Large intestine (tissue), 3 donors: ENCODE results near the gene ESCO1. TPM values are rescaled to one million over a fixed set of nuclear protein-coding genes. Genes with fewer than 3 reads are reported as not detected.
"Not testable (repeated sequence)": the region's sequence is repeated elsewhere in the genome, so short reads cannot be mapped to it uniquely, and the experiment has no call there.

ENCODE experiments used
- DNase-seq, 2 donors: peaks; one replicate each; pipeline versions ENCODE4 v3.0.0 to v3.0.0-alpha.2; 2013
- H3K27ac ChIP-seq: one replicate; pipeline ENCODE4 v1.5.1; 2013; ENCODE audit warnings: low read length
- H3K27me3 ChIP-seq: 2 replicates; pipeline ENCODE4 v1.6.1; 2013; ENCODE audit warnings: low read length; ENCODE audit not compliant: control insufficient read depth, insufficient read depth
- H3K36me3 ChIP-seq: 2 replicates; pipeline ENCODE4 v1.6.1; 2013; ENCODE audit warnings: low read length; ENCODE audit not compliant: control insufficient read depth, insufficient read depth
- H3K4me1 ChIP-seq: one replicate; pipeline ENCODE4 v1.6.1; 2013; ENCODE audit warnings: low read length; ENCODE audit not compliant: control insufficient read depth, insufficient read depth
- H3K4me3 ChIP-seq: one replicate; pipeline ENCODE4 v1.5.1; 2013; ENCODE audit warnings: low read length
- H3K9me3 ChIP-seq: one replicate; pipeline ENCODE4 v1.6.1; 2013; ENCODE audit warnings: mild to moderate bottlenecking, low read depth, low read length, moderate library complexity; ENCODE audit not compliant: control insufficient read depth
- WGBS: methylation state at CpG from one replicate; pipeline ENCODE4 v1.1.5; 2013; ENCODE audit warnings: low lambda C conversion rate; ENCODE audit not compliant: insufficient coverage; 5-methylcytosine and 5-hydroxymethylcytosine counted together
- polyA plus RNA-seq: library from polyadenylated mRNA; unstranded; fragments of 120-200 nt; gene quantifications from one replicate; pipeline ENCODE4 v1.2.1, GENCODE V29; 2013

Gene ESCO1
- polyA plus RNA-seq, 1 donor = 21.1 TPM

GRCh38 chr18:21612125-21613039 is 11.9 kb upstream of the ESCO1 start, which contains the start of gene SNRPD1:
Gene SNRPD1, plus strand, starts transcription at chr18:21612314. Its CDS starts 116 bp downstream, at chr18:21612430.
- H3K4me3 ChIP-seq = peak within 1 kb of the TSS; percentile 88
- H3K4me1 ChIP-seq = peaks cover 4% of the 10 kb centered on the region
- 0% methylated on average over 2 of the region's 59 CpGs for WGBS
- H3K36me3 ChIP-seq = peaks cover 4% of the 10 kb centered on the region
- H3K27ac ChIP-seq = peak within 1 kb of the TSS; percentile 80
- no peaks in the 10 kb centered on the region for H3K27me3 ChIP-seq
- no peaks in the 10 kb centered on the region for H3K9me3 ChIP-seq
- DNase-seq = peak; percentile 91 to 95

- not testable (repeated sequence) for H3K27me3 ChIP-seq, H3K36me3 ChIP-seq, H3K9me3 ChIP-seq, H3K4me1 ChIP-seq, DNase-seq
- no CpG with 5 or more reads among the region's 30 CpGs for WGBS
- peak overlapping the region; percentile 80 for H3K27ac ChIP-seq
- H3K4me3 ChIP-seq = peak overlapping the region; percentile 88
These were observed 11.1 kb upstream of the ESCO1 start for GRCh38 chr18:21611401-21612124.

GRCh38 chr18:21605213-21605612 is 4.7 kb upstream of the ESCO1 start:
- peak in 1 of 2 donors; percentile 39 for DNase-seq
- Histone ChIP-seq H3K4me3 (no peak overlapping the region), H3K36me3 (no peaks in the 10 kb centered on the region), H3K4me1 (no peaks in the 10 kb centered on the region), H3K27ac (no peak overlapping the region), H3K27me3 (no peaks in the 10 kb centered on the region), H3K9me3 (no peaks in the 10 kb centered on the region)

GRCh38 chr18:21604671-21605070 is 4.2 kb upstream of the ESCO1 start:
- Histone ChIP-seq H3K9me3 (no peaks in the 10 kb centered on the region), H3K36me3 (no peaks in the 10 kb centered on the region), H3K4me1 (no peaks in the 10 kb centered on the region), H3K4me3 (no peak overlapping the region), H3K27ac (no peak overlapping the region), H3K27me3 (no peaks in the 10 kb centered on the region)
- DNase-seq = peak in 1 of 2 donors; percentile 19
- WGBS = no CpG with 5 or more reads among the region's 2 CpGs

GRCh38 chr18:21602299-21602587 is 1.7 kb upstream of the ESCO1 start:
- H3K27me3 ChIP-seq = no peaks in the 10 kb centered on the region
- H3K36me3 ChIP-seq = no peaks in the 10 kb centered on the region
- WGBS = no CpG with 5 or more reads among the region's 5 CpGs
- H3K4me3 ChIP-seq = no peak overlapping the region
- H3K9me3 ChIP-seq = no peaks in the 10 kb centered on the region
- no peak for DNase-seq
- H3K27ac ChIP-seq = no peak overlapping the region
- peaks cover 3% of the 10 kb centered on the region for H3K4me1 ChIP-seq

GRCh38 chr18:21599585-21600525 is 649 bp downstream of the ESCO1 start:
- Histone ChIP-seq H3K27me3 (no peaks in the 10 kb centered on the region), H3K27ac (peak overlapping the region; percentile 100), H3K9me3 (no peaks in the 10 kb centered on the region), H3K4me1 (peaks cover 3% of the 10 kb centered on the region), H3K4me3 (peak overlapping the region; percentile 75), H3K36me3 (no peaks in the 10 kb centered on the region)
- peak in 1 of 2 donors; percentile 66 for DNase-seq
- no CpG with 5 or more reads among the region's 67 CpGs for WGBS

GRCh38 chr18:21598726-21599584 is 1.5 kb downstream of the ESCO1 start:
- Histone ChIP-seq H3K9me3 (peaks cover 1% of the 10 kb centered on the region), H3K36me3 (peaks cover 1% of the 10 kb centered on the region), H3K27me3 (no peaks in the 10 kb centered on the region), H3K27ac (peak overlapping the region; percentile 100), H3K4me3 (peak overlapping the region; percentile 75), H3K4me1 (peaks cover 3% of the 10 kb centered on the region)
- WGBS = 0% methylated on average over 2 of the region's 18 CpGs
- DNase-seq = peak; percentile 9 to 51

GRCh38 chr18:21597620-21598019 is 2.9 kb downstream of the ESCO1 start:
- WGBS = no CpG with 5 or more reads among the region's 1 CpG
- DNase-seq = no peak
- Histone ChIP-seq H3K4me3 (no peak overlapping the region), H3K9me3 (peaks cover 10% of the 10 kb centered on the region), H3K27me3 (no peaks in the 10 kb centered on the region), H3K4me1 (peaks cover 3% of the 10 kb centered on the region), H3K36me3 (peaks cover 3% of the 10 kb centered on the region), H3K27ac (no peak overlapping the region)

GRCh38 chr18:21593540-21594257 is 6.8 kb downstream of the ESCO1 start:
- no peaks in the 10 kb centered on the region for H3K4me1 ChIP-seq
- no peaks in the 10 kb centered on the region for H3K27me3 ChIP-seq
- no peak for DNase-seq
- WGBS = no CpG with 5 or more reads among the region's 7 CpGs
- H3K27ac ChIP-seq = no peak overlapping the region
- peaks cover 3% of the 10 kb centered on the region for H3K36me3 ChIP-seq
- no peak overlapping the region for H3K4me3 ChIP-seq
- peaks cover 10% of the 10 kb centered on the region for H3K9me3 ChIP-seq
